ENCODE results near the gene BCAN.

DNA sequence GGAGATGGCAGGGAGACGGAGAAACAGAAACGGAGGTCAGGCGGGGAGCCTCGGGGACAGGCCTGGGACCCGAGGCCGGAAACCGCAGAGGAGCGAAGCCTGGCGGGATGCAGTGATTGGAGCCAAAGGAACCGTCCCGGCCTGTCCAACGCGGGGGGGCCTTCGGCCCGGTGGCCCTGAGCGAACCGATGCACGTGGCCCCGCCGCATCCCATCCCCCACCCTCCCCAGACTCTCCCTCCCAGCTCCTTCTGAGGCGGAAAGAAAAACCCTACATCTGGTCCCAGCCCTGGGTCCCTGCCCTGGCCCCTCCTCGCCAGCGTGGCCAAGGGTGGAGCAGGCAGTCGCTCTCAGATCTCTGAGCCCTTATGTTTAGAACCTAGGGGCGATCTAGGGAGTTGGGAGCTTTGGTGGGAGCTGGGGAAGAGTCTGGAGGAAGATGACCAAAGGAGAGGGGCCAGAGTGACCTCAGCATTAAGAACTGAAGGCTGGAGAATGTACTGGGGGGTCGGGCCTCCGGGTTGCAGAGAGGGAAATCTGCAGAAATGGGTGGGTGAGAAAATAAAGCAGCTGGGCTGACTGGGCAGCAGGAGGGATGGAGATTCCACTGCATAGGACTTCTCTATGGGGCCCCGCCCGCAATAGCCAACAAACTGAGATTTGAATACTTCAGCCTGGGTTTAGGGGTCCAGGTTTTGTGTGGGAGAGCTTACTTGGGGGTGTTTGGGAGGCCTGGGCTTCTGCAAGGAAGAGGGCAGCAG lies 64.9 kb downstream of the BCAN start:
- TF ChIP-seq, protein P1, sequence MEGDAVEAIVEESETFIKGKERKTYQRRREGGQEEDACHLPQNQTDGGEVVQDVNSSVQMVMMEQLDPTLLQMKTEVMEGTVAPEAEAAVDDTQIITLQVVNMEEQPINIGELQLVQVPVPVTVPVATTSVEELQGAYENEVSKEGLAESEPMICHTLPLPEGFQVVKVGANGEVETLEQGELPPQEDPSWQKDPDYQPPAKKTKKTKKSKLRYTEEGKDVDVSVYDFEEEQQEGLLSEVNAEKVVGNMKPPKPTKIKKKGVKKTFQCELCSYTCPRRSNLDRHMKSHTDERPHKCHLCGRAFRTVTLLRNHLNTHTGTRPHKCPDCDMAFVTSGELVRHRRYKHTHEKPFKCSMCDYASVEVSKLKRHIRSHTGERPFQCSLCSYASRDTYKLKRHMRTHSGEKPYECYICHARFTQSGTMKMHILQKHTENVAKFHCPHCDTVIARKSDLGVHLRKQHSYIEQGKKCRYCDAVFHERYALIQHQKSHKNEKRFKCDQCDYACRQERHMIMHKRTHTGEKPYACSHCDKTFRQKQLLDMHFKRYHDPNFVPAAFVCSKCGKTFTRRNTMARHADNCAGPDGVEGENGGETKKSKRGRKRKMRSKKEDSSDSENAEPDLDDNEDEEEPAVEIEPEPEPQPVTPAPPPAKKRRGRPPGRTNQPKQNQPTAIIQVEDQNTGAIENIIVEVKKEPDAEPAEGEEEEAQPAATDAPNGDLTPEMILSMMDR (IDR thresholded peaks at IDR 0.05): no peak
- TF ChIP-seq POLR2A (IDR thresholded peaks at IDR 0.05): peak in 1 of 2 donors; percentile 22

Measured in adrenal gland (tissue), 5 donors.